Measurements from ENCODE around the gene SMIM17.

The SMIM17 gene

DNA sequence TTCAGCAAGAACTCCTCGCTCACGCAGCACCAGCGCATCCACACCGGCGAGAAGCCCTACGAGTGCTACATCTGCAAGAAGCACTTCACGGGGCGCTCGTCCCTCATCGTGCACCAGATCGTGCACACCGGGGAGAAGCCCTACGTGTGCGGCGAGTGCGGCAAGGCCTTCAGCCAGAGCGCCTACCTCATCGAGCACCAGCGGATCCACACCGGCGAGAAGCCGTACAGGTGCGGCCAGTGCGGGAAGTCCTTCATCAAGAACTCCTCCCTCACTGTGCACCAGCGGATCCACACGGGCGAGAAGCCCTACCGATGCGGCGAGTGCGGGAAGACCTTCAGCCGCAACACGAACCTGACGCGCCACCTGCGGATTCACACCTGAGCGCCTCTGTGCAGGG lies 20.6 kb upstream of the SMIM17 start:
- no peak for ATAC-seq
- no peak for TF ChIP-seq ESRRG (CRISPR knock-in tag; IDR thresholded peaks at IDR 0.05)
- TF ChIP-seq, protein P1, sequence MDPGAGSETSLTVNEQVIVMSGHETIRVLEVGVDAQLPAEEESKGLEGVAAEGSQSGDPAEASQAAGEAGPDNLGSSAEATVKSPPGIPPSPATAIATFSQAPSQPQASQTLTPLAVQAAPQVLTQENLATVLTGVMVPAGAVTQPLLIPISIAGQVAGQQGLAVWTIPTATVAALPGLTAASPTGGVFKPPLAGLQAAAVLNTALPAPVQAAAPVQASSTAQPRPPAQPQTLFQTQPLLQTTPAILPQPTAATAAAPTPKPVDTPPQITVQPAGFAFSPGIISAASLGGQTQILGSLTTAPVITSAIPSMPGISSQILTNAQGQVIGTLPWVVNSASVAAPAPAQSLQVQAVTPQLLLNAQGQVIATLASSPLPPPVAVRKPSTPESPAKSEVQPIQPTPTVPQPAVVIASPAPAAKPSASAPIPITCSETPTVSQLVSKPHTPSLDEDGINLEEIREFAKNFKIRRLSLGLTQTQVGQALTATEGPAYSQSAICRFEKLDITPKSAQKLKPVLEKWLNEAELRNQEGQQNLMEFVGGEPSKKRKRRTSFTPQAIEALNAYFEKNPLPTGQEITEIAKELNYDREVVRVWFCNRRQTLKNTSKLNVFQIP (CRISPR knock-in tag; IDR thresholded peaks at IDR 0.05; ENCODE audit: borderline replicate concordance, low read depth), result no peak
- TF ChIP-seq, protein P2, sequence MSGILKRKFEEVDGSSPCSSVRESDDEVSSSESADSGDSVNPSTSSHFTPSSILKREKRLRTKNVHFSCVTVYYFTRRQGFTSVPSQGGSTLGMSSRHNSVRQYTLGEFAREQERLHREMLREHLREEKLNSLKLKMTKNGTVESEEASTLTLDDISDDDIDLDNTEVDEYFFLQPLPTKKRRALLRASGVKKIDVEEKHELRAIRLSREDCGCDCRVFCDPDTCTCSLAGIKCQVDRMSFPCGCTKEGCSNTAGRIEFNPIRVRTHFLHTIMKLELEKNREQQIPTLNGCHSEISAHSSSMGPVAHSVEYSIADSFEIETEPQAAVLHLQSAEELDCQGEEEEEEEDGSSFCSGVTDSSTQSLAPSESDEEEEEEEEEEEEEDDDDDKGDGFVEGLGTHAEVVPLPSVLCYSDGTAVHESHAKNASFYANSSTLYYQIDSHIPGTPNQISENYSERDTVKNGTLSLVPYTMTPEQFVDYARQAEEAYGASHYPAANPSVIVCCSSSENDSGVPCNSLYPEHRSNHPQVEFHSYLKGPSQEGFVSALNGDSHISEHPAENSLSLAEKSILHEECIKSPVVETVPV (CRISPR knock-in tag; IDR thresholded peaks at IDR 0.05), result no peak
- no peak for TF ChIP-seq ZNF8 (CRISPR knock-in tag; IDR thresholded peaks at IDR 0.05)
- no peak for TF ChIP-seq OSR1 (CRISPR knock-in tag; IDR thresholded peaks at IDR 0.05)
- TF ChIP-seq ARNTL (CRISPR knock-in tag; IDR thresholded peaks at IDR 0.05; ENCODE audit: borderline replicate concordance, low read depth), result no peak
- TF ChIP-seq, protein P3, sequence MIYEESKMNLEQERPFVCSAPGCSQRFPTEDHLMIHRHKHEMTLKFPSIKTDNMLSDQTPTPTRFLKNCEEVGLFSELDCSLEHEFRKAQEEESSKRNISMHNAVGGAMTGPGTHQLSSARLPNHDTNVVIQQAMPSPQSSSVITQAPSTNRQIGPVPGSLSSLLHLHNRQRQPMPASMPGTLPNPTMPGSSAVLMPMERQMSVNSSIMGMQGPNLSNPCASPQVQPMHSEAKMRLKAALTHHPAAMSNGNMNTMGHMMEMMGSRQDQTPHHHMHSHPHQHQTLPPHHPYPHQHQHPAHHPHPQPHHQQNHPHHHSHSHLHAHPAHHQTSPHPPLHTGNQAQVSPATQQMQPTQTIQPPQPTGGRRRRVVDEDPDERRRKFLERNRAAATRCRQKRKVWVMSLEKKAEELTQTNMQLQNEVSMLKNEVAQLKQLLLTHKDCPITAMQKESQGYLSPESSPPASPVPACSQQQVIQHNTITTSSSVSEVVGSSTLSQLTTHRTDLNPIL (CRISPR knock-in tag; IDR thresholded peaks at IDR 0.05; ENCODE audit: low read depth), result no peak
- TF ChIP-seq PPARA (CRISPR knock-in tag; IDR thresholded peaks at IDR 0.05; ENCODE audit: borderline replicate concordance), result no peak
- no peak for TF ChIP-seq ISL1 (CRISPR knock-in tag; IDR thresholded peaks at IDR 0.05)
- no peak for TF ChIP-seq ZC3H10 (CRISPR knock-in tag; IDR thresholded peaks at IDR 0.05)
- no peak for TF ChIP-seq TSHZ2 (CRISPR knock-in tag; IDR thresholded peaks at IDR 0.05)
- TF ChIP-seq TCF4 (CRISPR knock-in tag; IDR thresholded peaks at IDR 0.05; ENCODE audit: borderline replicate concordance), result no peak

DNA sequence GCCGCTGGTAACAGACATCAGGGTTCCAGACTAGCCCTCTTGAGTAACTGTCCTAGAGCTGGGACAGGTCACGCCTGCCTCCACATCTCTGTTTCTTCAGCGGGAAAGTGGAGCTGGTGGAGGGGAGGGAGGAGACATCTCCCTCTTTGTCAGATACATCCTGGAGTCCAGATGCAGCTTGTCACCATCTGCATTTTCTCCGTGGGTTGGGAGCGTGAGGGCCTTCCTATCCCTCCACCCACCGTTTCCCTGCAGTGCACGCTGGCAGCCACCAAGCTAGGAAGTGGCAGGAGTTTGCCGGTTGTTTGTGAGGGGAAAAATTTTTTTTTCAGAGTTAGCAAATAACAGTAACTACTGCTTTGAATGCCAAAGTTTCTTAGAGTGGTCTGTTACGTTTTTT lies 20.0 kb upstream of the SMIM17 start:
- no peak for ATAC-seq
- TF ChIP-seq GLIS3 (CRISPR knock-in tag; IDR thresholded peaks at IDR 0.05), result no peak
- no peak for TF ChIP-seq ZFP3 (CRISPR knock-in tag; IDR thresholded peaks at IDR 0.05)
- TF ChIP-seq OSR1 (CRISPR knock-in tag; IDR thresholded peaks at IDR 0.05), result no peak
- TF ChIP-seq, protein P2 (CRISPR knock-in tag; IDR thresholded peaks at IDR 0.05), result no peak
- no peak for TF ChIP-seq ESRRG (CRISPR knock-in tag; IDR thresholded peaks at IDR 0.05)
- TF ChIP-seq SNAI2 (CRISPR knock-in tag; IDR thresholded peaks at IDR 0.05), result no peak
- no peak for TF ChIP-seq ZNF70 (CRISPR knock-in tag; IDR thresholded peaks at IDR 0.05)

- ATAC-seq, result no peak
- TF ChIP-seq, protein P1 (CRISPR knock-in tag; IDR thresholded peaks at IDR 0.05; ENCODE audit: borderline replicate concordance, low read depth), result no peak
- TF ChIP-seq TCF4 (CRISPR knock-in tag; IDR thresholded peaks at IDR 0.05; ENCODE audit: borderline replicate concordance), result no peak
- TF ChIP-seq ESRRG (CRISPR knock-in tag; IDR thresholded peaks at IDR 0.05), result no peak
- no peak for TF ChIP-seq TOX (CRISPR knock-in tag; IDR thresholded peaks at IDR 0.05; ENCODE audit: borderline replicate concordance)
- no peak for TF ChIP-seq GLIS3 (CRISPR knock-in tag; IDR thresholded peaks at IDR 0.05)
- TF ChIP-seq RARB (CRISPR knock-in tag; IDR thresholded peaks at IDR 0.05), result no peak
- no peak for TF ChIP-seq SNAI2 (CRISPR knock-in tag; IDR thresholded peaks at IDR 0.05)
- TF ChIP-seq, protein P2 (CRISPR knock-in tag; IDR thresholded peaks at IDR 0.05), result no peak
- no peak for TF ChIP-seq ARNTL (CRISPR knock-in tag; IDR thresholded peaks at IDR 0.05; ENCODE audit: borderline replicate concordance, low read depth)
- TF ChIP-seq ZFP30 (CRISPR knock-in tag; IDR thresholded peaks at IDR 0.05), result no peak
- TF ChIP-seq, protein P3 (CRISPR knock-in tag; IDR thresholded peaks at IDR 0.05; ENCODE audit: low read depth), result no peak
- no peak for TF ChIP-seq ZNF8 (CRISPR knock-in tag; IDR thresholded peaks at IDR 0.05)
- no peak for TF ChIP-seq BACH2 (CRISPR knock-in tag; IDR thresholded peaks at IDR 0.05; ENCODE audit: borderline replicate concordance)
- TF ChIP-seq, protein P4, sequence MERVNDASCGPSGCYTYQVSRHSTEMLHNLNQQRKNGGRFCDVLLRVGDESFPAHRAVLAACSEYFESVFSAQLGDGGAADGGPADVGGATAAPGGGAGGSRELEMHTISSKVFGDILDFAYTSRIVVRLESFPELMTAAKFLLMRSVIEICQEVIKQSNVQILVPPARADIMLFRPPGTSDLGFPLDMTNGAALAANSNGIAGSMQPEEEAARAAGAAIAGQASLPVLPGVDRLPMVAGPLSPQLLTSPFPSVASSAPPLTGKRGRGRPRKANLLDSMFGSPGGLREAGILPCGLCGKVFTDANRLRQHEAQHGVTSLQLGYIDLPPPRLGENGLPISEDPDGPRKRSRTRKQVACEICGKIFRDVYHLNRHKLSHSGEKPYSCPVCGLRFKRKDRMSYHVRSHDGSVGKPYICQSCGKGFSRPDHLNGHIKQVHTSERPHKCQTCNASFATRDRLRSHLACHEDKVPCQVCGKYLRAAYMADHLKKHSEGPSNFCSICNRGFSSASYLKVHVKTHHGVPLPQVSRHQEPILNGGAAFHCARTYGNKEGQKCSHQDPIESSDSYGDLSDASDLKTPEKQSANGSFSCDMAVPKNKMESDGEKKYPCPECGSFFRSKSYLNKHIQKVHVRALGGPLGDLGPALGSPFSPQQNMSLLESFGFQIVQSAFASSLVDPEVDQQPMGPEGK (CRISPR knock-in tag; IDR thresholded peaks at IDR 0.05; ENCODE audit: borderline replicate concordance), result no peak
- no peak for TF ChIP-seq CSDC2 (CRISPR knock-in tag; IDR thresholded peaks at IDR 0.05)
- TF ChIP-seq ZFP3 (CRISPR knock-in tag; IDR thresholded peaks at IDR 0.05), result no peak
These were observed 17.3 kb upstream of the SMIM17 start for GRCh38 chr19:56625708-56626107.

Data from SK-N-SH treated with all-trans-retinoic acid at 6 μM for 48 hours (cell line).